GM18502 (cell line): ENCODE data around the gene KNDC1.
"Not testable (repeated sequence)": the region's sequence is repeated elsewhere in the genome, so short reads cannot be mapped to it uniquely, and the experiment has no call there.

Experiments
- ATAC-seq: cut with Tn5 transposase; IDR thresholded peaks from one replicate; pipeline ENCODE4 v1.9.1; 2021; ENCODE audit warnings: mild to moderate bottlenecking; ENCODE audit not compliant: unreplicated experiment, poor library complexity

The KNDC1 gene

GRCh38 chr10:133139551-133140065 lies 20.4 kb upstream of the KNDC1 start:
- ATAC-seq: no peak

- ATAC-seq: no peak
Observed at GRCh38 chr10:133140417-133141143, 19.4 kb upstream of the KNDC1 start.

GRCh38 chr10:133141144-133141957 lies 18.7 kb upstream of the KNDC1 start:
- ATAC-seq: no peak

GRCh38 chr10:133141958-133142340 lies 18.1 kb upstream of the KNDC1 start:
- ATAC-seq: no peak

GRCh38 chr10:133142523-133143199 lies 17.4 kb upstream of the KNDC1 start:
- no peak for ATAC-seq

GRCh38 chr10:133143200-133143533 lies 16.9 kb upstream of the KNDC1 start:
- ATAC-seq: no peak

- ATAC-seq: no peak
Observed at GRCh38 chr10:133143546-133143945, 16.5 kb upstream of the KNDC1 start.

GRCh38 chr10:133144771-133145170 lies 15.2 kb upstream of the KNDC1 start:
- no peak for ATAC-seq

- no peak for ATAC-seq
Observed at GRCh38 chr10:133150226-133150625, 9.8 kb upstream of the KNDC1 start.

- no peak for ATAC-seq
Observed at GRCh38 chr10:133150656-133151055, 9.4 kb upstream of the KNDC1 start.

GRCh38 chr10:133151071-133151470 lies 8.9 kb upstream of the KNDC1 start:
- ATAC-seq: not testable (repeated sequence)

- no peak for ATAC-seq
Observed at GRCh38 chr10:133151543-133151972, 8.5 kb upstream of the KNDC1 start.

GRCh38 chr10:133154411-133154810 lies 5.6 kb upstream of the KNDC1 start:
- ATAC-seq: no peak

- no peak for ATAC-seq
Observed at GRCh38 chr10:133154996-133155778, 4.8 kb upstream of the KNDC1 start.

- no peak for ATAC-seq
Observed at GRCh38 chr10:133156674-133157579, 3.1 kb upstream of the KNDC1 start.

GRCh38 chr10:133157662-133158436 lies 2.2 kb upstream of the KNDC1 start:
- no peak for ATAC-seq

GRCh38 chr10:133158437-133158755 lies 1.6 kb upstream of the KNDC1 start:
- no peak for ATAC-seq

GRCh38 chr10:133158756-133159610 lies 1.0 kb upstream of the KNDC1 start:
- no peak for ATAC-seq
